ENCODE results near the gene ASXL1.
"Not testable (repeated sequence)": the region's sequence is repeated elsewhere in the genome, so short reads cannot be mapped to it uniquely, and the experiment has no call there.

Gene ASXL1

DNA sequence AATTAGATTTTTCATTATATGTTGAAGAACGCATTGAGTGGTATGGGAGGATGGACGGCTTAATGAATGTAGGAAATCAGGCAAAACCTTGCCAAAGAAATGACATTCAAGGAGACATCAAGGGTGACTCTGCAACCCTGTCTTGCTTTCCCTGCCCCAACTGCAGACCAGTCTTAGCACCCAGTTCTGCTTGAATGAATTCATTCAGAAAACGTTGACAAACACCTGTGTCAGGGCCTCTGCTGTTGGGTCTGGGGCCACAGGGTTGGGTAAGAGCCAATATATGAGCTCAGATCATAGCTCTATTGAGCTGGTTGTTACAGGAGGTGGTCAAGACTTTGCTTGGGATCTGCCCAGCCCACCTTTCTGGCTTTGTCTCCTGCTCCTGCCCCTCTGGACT is 7.7 kb upstream of the ASXL1 start:
- intact Hi-C loops (cut with DNase I; ENCODE audit: low total_unique reads), result no loop called here
- H3K4me3 ChIP-seq, result no peak overlapping the region

DNA sequence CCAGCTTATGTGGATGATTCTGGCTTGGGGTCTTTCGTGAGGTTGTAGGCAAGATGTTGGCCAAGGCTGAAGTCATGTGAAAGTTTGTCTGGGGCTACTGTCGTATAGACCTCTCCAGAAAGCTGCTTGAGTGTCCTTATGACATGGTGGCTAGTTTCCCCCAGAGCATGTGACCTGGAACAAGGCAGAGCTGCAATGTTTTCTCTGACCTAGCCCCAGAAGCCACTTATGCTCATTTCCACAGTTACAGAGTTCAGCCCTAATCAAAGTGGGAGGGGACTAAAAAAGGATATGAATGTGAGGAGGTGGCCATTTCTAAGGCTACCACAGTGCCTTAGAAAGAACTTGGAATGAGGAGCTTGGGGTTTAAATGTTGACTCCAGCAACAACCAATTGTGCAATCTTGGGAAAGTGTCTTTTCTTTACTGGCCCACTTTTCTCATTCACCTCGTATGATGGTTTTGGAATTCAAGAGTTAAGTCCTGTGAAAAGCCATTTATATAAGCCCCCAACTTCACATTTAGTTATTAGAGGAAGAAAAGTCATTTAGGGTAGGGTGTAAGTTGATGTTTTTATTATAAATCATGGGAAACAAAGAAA is 5.9 kb upstream of the ASXL1 start:
- no peak for DNase-seq
- intact Hi-C loops (cut with DNase I; ENCODE audit: low total_unique reads), result no loop called here
- no peaks in the 10 kb centered on the region for H3K9me3 ChIP-seq
- H3K36me3 ChIP-seq, result peaks cover 0 to 2% (median 0%) of the 10 kb centered on the region in 3 donors
- TF ChIP-seq, protein P1, sequence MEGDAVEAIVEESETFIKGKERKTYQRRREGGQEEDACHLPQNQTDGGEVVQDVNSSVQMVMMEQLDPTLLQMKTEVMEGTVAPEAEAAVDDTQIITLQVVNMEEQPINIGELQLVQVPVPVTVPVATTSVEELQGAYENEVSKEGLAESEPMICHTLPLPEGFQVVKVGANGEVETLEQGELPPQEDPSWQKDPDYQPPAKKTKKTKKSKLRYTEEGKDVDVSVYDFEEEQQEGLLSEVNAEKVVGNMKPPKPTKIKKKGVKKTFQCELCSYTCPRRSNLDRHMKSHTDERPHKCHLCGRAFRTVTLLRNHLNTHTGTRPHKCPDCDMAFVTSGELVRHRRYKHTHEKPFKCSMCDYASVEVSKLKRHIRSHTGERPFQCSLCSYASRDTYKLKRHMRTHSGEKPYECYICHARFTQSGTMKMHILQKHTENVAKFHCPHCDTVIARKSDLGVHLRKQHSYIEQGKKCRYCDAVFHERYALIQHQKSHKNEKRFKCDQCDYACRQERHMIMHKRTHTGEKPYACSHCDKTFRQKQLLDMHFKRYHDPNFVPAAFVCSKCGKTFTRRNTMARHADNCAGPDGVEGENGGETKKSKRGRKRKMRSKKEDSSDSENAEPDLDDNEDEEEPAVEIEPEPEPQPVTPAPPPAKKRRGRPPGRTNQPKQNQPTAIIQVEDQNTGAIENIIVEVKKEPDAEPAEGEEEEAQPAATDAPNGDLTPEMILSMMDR (IDR thresholded peaks at IDR 0.05), result no peak
- H3K4me1 ChIP-seq, result peaks cover 0 to 14% (median 8%) of the 10 kb centered on the region in 4 donors
- H3K4me3 ChIP-seq, result no peak overlapping the region
- H3K27ac ChIP-seq, result no peak overlapping the region
- H3K27me3 ChIP-seq, result no peaks in the 10 kb centered on the region

More for the DNA sequence above, 7.7 kb upstream of the ASXL1 start:
- peaks cover 0 to 4% (median 0%) of the 10 kb centered on the region in 3 donors for H3K36me3 ChIP-seq
- no peaks in the 10 kb centered on the region for H3K4me1 ChIP-seq
- DNase-seq, result no peak
- TF ChIP-seq, protein P1 (IDR thresholded peaks at IDR 0.05), result no peak
- no peaks in the 10 kb centered on the region for H3K9me3 ChIP-seq
- no peak overlapping the region for H3K27ac ChIP-seq
- no peaks in the 10 kb centered on the region for H3K27me3 ChIP-seq

DNA sequence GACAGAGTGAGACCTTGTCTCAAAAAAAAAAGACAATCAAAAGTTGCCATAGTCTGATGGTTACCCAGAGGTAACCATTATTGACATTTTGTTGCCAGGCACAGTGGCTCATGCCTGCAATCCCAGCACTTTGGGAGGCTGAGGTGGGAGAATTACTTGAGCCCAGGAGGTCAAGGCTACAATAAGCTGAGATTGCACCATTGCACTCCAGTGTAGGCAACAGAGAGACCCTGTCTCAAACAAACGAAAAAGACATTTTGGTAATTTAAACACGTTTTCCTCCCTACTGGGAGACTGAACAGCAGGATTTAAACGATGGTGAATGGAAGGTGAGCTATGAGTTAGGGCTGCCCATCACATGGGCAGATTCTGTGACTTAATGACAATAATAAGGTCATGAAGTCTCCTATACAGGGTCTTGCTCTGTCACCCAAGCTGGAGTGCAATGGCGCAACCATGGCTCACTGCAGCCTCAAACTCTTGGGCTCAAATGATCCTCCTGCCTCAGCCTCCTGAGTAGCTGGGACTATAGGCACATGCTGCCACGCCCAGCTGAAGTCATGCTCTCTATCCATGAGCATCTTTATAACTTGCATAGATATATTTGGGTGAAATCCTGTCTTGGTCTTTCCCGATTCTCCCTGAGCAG is 4.2 kb upstream of the ASXL1 start:
- Histone ChIP-seq H3K36me3 (no peaks in the 10 kb centered on the region), H3K4me3 (no peak overlapping the region), H3K9me3 (no peaks in the 10 kb centered on the region), H3K27me3 (no peaks in the 10 kb centered on the region), H3K27ac (no peak overlapping the region), H3K4me1 (peaks cover 0 to 16% (median 10%) of the 10 kb centered on the region in 4 donors)
- TF ChIP-seq, protein P1 (IDR thresholded peaks at IDR 0.05), result no peak
- intact Hi-C loops (cut with DNase I; ENCODE audit: low total_unique reads), result no loop called here
- DNase-seq, result no peak

DNA sequence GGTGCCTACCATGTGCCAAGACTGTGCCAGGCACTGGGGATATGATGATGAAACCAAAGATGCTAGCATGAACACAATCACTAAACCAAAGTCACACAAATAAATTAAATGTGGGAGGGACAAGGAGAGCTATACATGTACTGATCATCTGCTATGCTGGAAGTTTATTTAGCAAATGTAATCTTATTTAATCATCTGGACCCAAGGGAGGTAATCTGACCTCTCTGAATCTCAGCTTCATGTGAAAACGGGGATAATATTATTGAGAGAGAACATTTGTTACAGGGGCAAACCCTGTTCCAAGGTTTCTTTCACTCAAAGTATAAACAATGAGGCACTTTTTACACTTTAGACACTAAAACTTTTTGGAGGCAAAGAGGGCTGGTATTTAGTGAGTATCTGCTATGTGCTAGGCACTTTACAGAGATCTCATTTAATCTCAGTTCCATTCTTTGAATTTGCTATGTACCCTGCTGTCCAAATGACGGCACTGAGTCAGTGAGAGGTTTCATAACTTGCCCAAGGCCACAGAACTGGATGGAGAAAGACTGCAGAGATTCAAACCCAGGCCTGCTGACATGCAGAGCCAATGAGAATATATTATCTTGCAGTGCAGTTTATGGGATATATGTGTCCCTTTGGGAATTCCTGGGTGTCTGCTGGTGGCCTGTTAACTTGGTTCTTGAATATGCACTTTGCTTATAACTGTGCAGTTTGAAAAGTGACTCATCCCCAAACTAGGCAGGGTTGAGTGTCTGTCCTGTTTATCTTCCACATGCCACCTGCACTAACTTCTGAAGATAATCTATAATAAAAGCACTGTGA is 3.3 kb upstream of the ASXL1 start:
- intact Hi-C loops (cut with DNase I; ENCODE audit: low total_unique reads), result loop anchor here (1.0 kb wide), 1 partner anchor 33 kb away; no protein-coding TSS in a partner anchor
- Histone ChIP-seq H3K4me3 (no peak overlapping the region), H3K36me3 (no peaks in the 10 kb centered on the region), H3K27me3 (no peaks in the 10 kb centered on the region), H3K9me3 (no peaks in the 10 kb centered on the region), H3K4me1 (peaks cover 0 to 19% (median 11%) of the 10 kb centered on the region in 4 donors), H3K27ac (no peak overlapping the region)
- DNase-seq, result no peak
- TF ChIP-seq, protein P1 (IDR thresholded peaks at IDR 0.05), result no peak

DNA sequence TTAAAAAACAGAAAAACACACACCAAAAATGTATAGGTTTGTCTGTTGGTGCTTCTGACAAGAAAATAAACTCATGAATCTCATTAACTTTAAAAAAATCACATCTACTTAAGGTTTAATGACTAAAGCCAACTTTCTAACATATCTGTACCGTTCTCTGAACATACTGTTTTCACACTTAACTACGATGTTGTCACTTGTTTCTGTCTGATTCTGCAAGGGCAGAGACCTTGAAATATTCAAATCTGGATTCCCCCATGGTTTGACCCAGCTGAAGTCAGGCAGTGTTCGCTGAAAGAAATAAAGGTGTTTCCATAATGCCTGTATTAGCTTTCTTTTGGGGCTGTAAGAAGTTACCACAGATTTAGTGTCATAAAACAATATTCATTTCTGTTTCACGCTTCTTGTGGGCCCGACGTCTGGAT is 2.7 kb upstream of the ASXL1 start:
- DNase-seq, result no peak
- no peaks in the 10 kb centered on the region for H3K9me3 ChIP-seq
- no peak overlapping the region for H3K4me3 ChIP-seq
- no peaks in the 10 kb centered on the region for H3K36me3 ChIP-seq
- no peak overlapping the region for H3K27ac ChIP-seq
- H3K4me1 ChIP-seq, result peaks cover 0 to 25% (median 12%) of the 10 kb centered on the region in 4 donors
- intact Hi-C loops (cut with DNase I; ENCODE audit: low total_unique reads), result loop anchor here (1.0 kb wide), 1 partner anchor 33 kb away; no protein-coding TSS in a partner anchor
- TF ChIP-seq, protein P1 (IDR thresholded peaks at IDR 0.05), result no peak
- no peaks in the 10 kb centered on the region for H3K27me3 ChIP-seq

DNA sequence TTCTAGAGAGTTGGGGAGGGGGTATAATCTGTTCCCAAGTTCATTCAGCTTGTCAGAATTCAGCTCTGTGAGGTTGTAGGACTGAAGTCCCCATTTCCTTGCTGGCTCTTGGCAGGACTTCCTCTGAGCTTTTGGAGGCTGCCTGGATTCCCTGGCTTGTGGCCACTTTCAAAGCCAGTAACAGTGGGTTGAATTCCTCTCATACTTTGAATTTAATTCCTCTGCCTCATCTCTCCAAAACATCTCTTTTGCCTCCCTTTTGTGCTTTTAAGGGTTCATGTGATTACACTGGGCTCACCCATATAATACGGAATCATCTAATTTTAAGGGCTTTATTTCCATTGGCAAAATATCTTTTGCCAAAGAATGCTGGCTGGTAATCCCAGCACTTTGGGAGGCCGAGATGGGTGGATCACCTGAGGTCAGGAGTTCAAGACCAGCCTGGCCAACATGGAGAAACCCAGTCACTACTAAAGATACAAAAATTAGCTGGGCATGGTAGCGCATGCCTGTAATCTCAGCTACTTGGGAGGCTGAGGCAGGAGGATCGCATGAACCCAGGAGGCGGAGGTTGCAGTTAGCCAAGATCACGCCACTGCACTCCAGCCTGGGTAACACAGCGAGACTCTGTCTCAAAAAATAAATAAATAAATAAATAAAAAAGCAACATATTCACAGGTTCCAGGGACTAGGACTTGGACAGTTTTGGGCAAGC is 2.1 kb upstream of the ASXL1 start:
- H3K4me3 ChIP-seq, H3K36me3 ChIP-seq, H3K9me3 ChIP-seq, H3K27me3 ChIP-seq, DNase-seq: not testable (repeated sequence)
- Histone ChIP-seq H3K4me1 (peaks cover 0 to 32% (median 17%) of the 10 kb centered on the region in 4 donors), H3K27ac (peak overlapping the region in 1 of 2 donors; percentile 87)
- intact Hi-C loops (cut with DNase I; ENCODE audit: low total_unique reads), result loop anchor here (1.0 kb wide), 1 partner anchor 34 kb away; no protein-coding TSS in a partner anchor

Measured in tibial artery (tissue), 4 donors.